ENCODE data around the gene IMP4.

IMP4 gene

GRCh38 chr2:130336877-130337734 lies 5.6 kb upstream of the IMP4 start:
- DNase-seq (ENCODE audit: low spot score), result peak; percentile 94

- DNase-seq (ENCODE audit: low spot score), result no peak
Measured at GRCh38 chr2:130337735-130338325, 4.9 kb upstream of the IMP4 start.

GRCh38 chr2:130338793-130339345 lies 3.8 kb upstream of the IMP4 start:
- no peak for DNase-seq (ENCODE audit: low spot score)

GRCh38 chr2:130339885-130340745 lies 2.6 kb upstream of the IMP4 start:
- DNase-seq (ENCODE audit: low spot score), result no peak

GRCh38 chr2:130341562-130342019 lies 1.1 kb upstream of the IMP4 start:
- DNase-seq (ENCODE audit: low spot score), result no peak

GRCh38 chr2:130342020-130342532 lies 621 bp upstream of the IMP4 start:
- DNase-seq (ENCODE audit: low spot score), result peak; percentile 99

GRCh38 chr2:130344578-130344977 lies 1.9 kb downstream of the IMP4 start:
- no peak for DNase-seq (ENCODE audit: low spot score)

- no peak for DNase-seq (ENCODE audit: low spot score)
Measured at GRCh38 chr2:130345091-130345490, 2.4 kb downstream of the IMP4 start.

- DNase-seq (ENCODE audit: low spot score), result no peak
Measured at GRCh38 chr2:130345611-130346010, 2.9 kb downstream of the IMP4 start.

GRCh38 chr2:130346041-130346740 lies 3.5 kb downstream of the IMP4 start:
- no peak for DNase-seq (ENCODE audit: low spot score)

- DNase-seq (ENCODE audit: low spot score), result no peak
Measured at GRCh38 chr2:130346741-130347066, 4.0 kb downstream of the IMP4 start.

- no peak for DNase-seq (ENCODE audit: low spot score)
Measured at GRCh38 chr2:130347220-130347925, 4.7 kb downstream of the IMP4 start.

GRCh38 chr2:130349174-130349573 lies 6.5 kb downstream of the IMP4 start:
- DNase-seq (ENCODE audit: low spot score), result no peak

- no peak for DNase-seq (ENCODE audit: low spot score)
Measured at GRCh38 chr2:130351711-130352110, 9.0 kb downstream of the IMP4 start.

GRCh38 chr2:130352237-130352636 lies 9.5 kb downstream of the IMP4 start:
- no peak for DNase-seq (ENCODE audit: low spot score)

- DNase-seq (ENCODE audit: low spot score), result no peak
Measured at GRCh38 chr2:130353291-130354138, 10.8 kb downstream of the IMP4 start.

- no peak for DNase-seq (ENCODE audit: low spot score)
Measured at GRCh38 chr2:130354139-130354428, 11.4 kb downstream of the IMP4 start.

GRCh38 chr2:130355172-130355577 lies 12.5 kb downstream of the IMP4 start:
- peak; percentile 16 for DNase-seq (ENCODE audit: low spot score)

- peak; percentile 85 for DNase-seq (ENCODE audit: low spot score)
Measured at GRCh38 chr2:130355578-130356431, 13.1 kb downstream of the IMP4 start, which contains the start of gene PTPN18. Gene PTPN18, plus strand, starts transcription at chr2:130356056. Its CDS starts 52 bp downstream, at chr2:130356108.
